Erythroblast (primary cell): ENCODE data around the gene AMZ2.
"Not testable (repeated sequence)": the region's sequence is repeated elsewhere in the genome, so short reads cannot be mapped to it uniquely, and the experiment has no call there.

Source experiments
- GATA1 ChIP-seq: IDR thresholded peaks from 2 replicates; pipeline ENCODE4 v1.6.1; 2011; ENCODE audit warnings: low read depth, mild to moderate bottlenecking, control low read depth, low read length, moderate library complexity
- POLR2A ChIP-seq: IDR thresholded peaks from 2 replicates; pipeline ENCODE4 v1.6.1; 2011; ENCODE audit warnings: mild to moderate bottlenecking, low read length

DNA sequence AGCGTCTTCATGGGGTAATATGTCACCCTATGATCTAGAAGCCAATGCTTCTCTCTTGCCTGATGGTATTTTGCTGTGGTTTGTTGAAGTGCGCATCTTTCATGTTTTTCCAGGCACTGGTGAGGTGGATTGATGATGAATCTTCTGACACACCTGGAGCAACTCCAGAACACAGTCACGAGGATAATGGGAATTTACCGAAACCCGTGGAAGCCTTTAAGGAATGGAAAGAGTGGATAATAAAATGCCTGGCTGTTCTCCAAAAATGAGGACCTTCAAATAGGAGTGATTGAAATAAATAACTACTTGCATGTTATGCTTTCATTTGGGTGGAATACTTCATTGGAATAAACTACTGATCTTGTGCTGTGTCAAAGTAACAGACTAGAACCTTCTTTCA lies 8.9 kb downstream of the AMZ2 start:
- TF ChIP-seq POLR2A, GATA1: not testable (repeated sequence)
